ENCODE results near the gene GP1BA. TPM values are rescaled to one million over a fixed set of nuclear protein-coding genes. Genes with fewer than 3 reads are reported as not detected.
A peak's percentile ranks its signal among the peaks of the same experiment; 100 is the strongest.

Gene GP1BA
- total RNA-seq, 1 donor from 2014 or later, result 0.47 TPM

DNA sequence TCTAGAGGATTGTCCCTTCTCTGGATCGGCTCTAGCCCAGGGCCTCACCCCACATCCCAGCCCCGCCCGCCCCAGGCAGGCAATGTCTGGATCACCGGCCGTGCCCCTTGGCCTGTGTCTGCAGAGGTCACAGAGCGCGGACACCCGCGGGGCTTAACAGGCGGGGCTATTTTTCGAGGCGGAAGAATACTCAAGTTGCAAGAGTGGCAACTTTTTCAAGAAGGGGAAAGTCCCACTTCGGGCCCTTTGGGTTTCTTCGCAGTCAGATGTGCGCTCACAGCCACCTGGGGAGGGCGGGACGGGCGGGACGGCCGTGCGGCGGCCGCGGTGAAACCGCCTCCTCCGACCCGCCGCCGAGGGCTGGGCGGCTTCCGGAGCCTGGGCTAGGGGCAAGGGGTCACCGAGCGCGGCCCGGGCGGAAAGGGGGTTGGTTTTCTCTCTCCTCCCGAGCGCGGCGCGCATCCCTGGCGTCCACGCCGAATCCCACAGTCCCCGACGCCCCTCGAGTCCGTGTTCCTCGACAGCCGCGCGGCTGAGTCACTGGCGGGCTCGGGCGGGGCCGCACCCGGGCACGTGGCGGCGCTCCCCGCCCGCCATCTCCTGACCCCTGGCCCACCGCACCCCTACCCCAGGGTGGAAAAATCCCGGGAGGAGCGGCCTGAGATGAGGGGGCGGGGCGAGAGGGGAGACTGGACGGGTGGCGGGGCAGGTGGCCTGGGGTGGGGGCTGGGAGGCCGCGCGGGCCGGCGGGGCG lies 17.4 kb downstream of the GP1BA start:
- peaks cover 32% of the 10 kb centered on the region for H3K4me1 Mint-ChIP-seq (ENCODE audit: low read depth, unreplicated experiment)
- peak; percentile 74 for DNase-seq
- peaks cover 17% of the 10 kb centered on the region for H3K9me3 Mint-ChIP-seq (ENCODE audit: unreplicated experiment)
- H3K36me3 Mint-ChIP-seq (ENCODE audit: unreplicated experiment), result peaks cover 5% of the 10 kb centered on the region
- H3K4me3 Mint-ChIP-seq (ENCODE audit: unreplicated experiment), result peak overlapping the region; percentile 79
- TF ChIP-seq, protein P1, sequence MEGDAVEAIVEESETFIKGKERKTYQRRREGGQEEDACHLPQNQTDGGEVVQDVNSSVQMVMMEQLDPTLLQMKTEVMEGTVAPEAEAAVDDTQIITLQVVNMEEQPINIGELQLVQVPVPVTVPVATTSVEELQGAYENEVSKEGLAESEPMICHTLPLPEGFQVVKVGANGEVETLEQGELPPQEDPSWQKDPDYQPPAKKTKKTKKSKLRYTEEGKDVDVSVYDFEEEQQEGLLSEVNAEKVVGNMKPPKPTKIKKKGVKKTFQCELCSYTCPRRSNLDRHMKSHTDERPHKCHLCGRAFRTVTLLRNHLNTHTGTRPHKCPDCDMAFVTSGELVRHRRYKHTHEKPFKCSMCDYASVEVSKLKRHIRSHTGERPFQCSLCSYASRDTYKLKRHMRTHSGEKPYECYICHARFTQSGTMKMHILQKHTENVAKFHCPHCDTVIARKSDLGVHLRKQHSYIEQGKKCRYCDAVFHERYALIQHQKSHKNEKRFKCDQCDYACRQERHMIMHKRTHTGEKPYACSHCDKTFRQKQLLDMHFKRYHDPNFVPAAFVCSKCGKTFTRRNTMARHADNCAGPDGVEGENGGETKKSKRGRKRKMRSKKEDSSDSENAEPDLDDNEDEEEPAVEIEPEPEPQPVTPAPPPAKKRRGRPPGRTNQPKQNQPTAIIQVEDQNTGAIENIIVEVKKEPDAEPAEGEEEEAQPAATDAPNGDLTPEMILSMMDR (IDR thresholded peaks at IDR 0.05; ENCODE audit: partially characterized antibody, unreplicated experiment), result no peak
- H3K27me3 Mint-ChIP-seq (ENCODE audit: unreplicated experiment), result peaks cover 7% of the 10 kb centered on the region
- H3K27ac Mint-ChIP-seq (ENCODE audit: unreplicated experiment), result peak overlapping the region; percentile 38

DNA sequence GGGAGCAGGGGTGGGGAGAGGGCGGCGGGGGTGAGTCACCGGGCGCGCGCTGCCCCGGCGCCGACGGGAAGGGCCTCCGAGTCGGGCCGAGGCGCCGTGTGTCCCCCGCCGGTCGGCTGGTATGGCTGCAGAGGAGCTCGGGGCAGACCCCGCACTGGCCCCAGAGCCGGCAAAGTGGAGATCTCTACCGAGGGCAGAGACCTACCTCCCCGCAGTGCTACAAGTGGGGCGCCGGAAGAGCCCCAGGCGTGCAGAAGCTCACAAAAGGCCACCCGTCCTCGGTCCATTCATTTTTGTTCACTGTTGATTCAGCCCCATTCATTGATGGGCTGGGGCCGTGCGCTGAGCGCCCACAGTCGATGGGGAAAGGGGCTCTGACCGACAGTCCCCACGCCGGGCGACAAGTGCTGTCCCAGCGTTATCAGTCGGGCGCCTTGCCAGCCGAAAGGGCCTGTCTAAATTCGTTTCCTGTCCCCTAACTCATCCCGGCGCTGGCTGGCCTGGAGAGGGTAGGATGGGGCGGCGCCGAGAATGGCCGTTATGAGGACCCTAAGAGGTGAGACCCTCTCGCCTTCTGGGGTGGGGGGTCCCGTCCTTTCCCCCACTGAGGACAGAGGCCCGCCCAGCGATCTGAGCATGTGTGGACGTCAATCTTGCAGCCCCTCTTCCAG lies 18.1 kb downstream of the GP1BA start:
- TF ChIP-seq, protein P1 (IDR thresholded peaks at IDR 0.05; ENCODE audit: partially characterized antibody, unreplicated experiment), result no peak
- DNase-seq, result peak; percentile 45
- Mint-ChIP-seq H3K27me3 (ENCODE audit: unreplicated experiment) (peaks cover 7% of the 10 kb centered on the region), H3K27ac (ENCODE audit: unreplicated experiment) (peak overlapping the region; percentile 94), H3K4me1 (ENCODE audit: low read depth, unreplicated experiment) (peaks cover 31% of the 10 kb centered on the region), H3K36me3 (ENCODE audit: unreplicated experiment) (peaks cover 5% of the 10 kb centered on the region), H3K4me3 (ENCODE audit: unreplicated experiment) (peak overlapping the region; percentile 88), H3K9me3 (ENCODE audit: unreplicated experiment) (peaks cover 17% of the 10 kb centered on the region)

DNA sequence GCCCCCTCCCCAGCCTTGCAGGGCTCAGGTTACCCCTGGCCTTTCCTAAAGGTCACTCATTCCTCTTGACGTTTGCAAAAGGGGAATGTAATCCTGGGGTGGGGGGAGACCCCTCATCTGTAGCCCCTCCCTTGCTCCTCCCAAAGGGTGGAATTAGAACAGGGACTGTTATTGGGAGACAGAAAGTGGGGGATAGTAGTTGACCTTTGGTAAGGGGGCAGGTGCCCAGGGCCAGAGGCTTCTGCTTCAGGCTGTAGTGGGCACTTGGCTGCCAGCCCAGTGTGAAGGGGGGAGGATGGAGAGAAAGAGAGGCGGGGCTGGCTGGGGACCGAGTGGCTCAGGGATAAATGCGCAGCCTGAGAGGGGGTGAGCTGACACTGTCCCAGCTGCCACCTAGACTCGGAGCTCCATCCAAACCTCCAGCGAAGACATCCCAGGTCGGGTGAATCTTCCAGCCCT lies 18.7 kb downstream of the GP1BA start, which contains the start of gene ENO3:
ENO3 (plus strand) TSS at position 374 of the 459 bp plus-strand sequence. CDS start 711 bp downstream, outside the sequence.
- DNase-seq, result peak; percentile 63
- TF ChIP-seq, protein P1 (IDR thresholded peaks at IDR 0.05; ENCODE audit: partially characterized antibody, unreplicated experiment), result no peak
- H3K36me3 Mint-ChIP-seq (ENCODE audit: unreplicated experiment), result peaks cover 5% of the 10 kb centered on the region

DNA sequence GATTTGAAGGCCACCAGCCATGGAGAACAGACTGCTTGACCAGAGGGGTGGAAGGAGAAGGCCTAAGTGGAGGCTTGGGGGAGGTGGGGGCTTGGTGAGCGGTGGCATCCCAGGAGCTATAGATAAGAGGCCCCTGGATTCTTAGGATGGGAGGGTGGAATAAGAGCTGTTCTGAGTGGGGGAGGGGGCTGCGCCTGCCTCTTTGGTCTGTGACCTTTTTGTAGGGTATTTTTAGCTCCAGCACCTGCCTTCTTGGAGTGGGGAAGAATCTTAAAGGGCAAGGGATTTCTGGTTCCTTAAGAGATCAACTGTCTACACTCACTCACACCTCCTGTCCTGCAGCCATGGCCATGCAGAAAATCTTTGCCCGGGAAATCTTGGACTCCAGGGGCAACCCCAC lies 19.4 kb downstream of the GP1BA start:
- peaks cover 23% of the 10 kb centered on the region for H3K4me1 Mint-ChIP-seq (ENCODE audit: low read depth, unreplicated experiment)
- peaks cover 17% of the 10 kb centered on the region for H3K9me3 Mint-ChIP-seq (ENCODE audit: unreplicated experiment)
- H3K36me3 Mint-ChIP-seq (ENCODE audit: unreplicated experiment), result peaks cover 5% of the 10 kb centered on the region
- peak overlapping the region; percentile 94 for H3K27ac Mint-ChIP-seq (ENCODE audit: unreplicated experiment)
- TF ChIP-seq, protein P1 (IDR thresholded peaks at IDR 0.05; ENCODE audit: partially characterized antibody, unreplicated experiment), result no peak
- no peak for DNase-seq
- H3K27me3 Mint-ChIP-seq (ENCODE audit: unreplicated experiment), result peaks cover 6% of the 10 kb centered on the region
- peak overlapping the region; percentile 88 for H3K4me3 Mint-ChIP-seq (ENCODE audit: unreplicated experiment)

More for the DNA sequence above, 18.7 kb downstream of the GP1BA start, which contains the start of gene ENO3:
- H3K4me1 Mint-ChIP-seq (ENCODE audit: low read depth, unreplicated experiment), result peaks cover 26% of the 10 kb centered on the region
- H3K27me3 Mint-ChIP-seq (ENCODE audit: unreplicated experiment), result peaks cover 7% of the 10 kb centered on the region
- peak within 1 kb of the TSS; percentile 88 for H3K4me3 Mint-ChIP-seq (ENCODE audit: unreplicated experiment)
- H3K27ac Mint-ChIP-seq (ENCODE audit: unreplicated experiment), result peak within 1 kb of the TSS; percentile 94
- H3K9me3 Mint-ChIP-seq (ENCODE audit: unreplicated experiment), result peaks cover 17% of the 10 kb centered on the region
